SIG-M5 treated with dmso at 0.1 percent for 504 hours (cell line): Measurements from ENCODE around the gene TPI1.

Experiments
- DNase-seq: peaks from one replicate; lab custom pipeline; 2025; ENCODE audit not compliant: unreplicated experiment; lab: John Stamatoyannopoulos, UW

Gene TPI1

GRCh38 chr12:6828781-6829535 lies 38.4 kb upstream of the TPI1 start:
- no peak for DNase-seq

DNA sequence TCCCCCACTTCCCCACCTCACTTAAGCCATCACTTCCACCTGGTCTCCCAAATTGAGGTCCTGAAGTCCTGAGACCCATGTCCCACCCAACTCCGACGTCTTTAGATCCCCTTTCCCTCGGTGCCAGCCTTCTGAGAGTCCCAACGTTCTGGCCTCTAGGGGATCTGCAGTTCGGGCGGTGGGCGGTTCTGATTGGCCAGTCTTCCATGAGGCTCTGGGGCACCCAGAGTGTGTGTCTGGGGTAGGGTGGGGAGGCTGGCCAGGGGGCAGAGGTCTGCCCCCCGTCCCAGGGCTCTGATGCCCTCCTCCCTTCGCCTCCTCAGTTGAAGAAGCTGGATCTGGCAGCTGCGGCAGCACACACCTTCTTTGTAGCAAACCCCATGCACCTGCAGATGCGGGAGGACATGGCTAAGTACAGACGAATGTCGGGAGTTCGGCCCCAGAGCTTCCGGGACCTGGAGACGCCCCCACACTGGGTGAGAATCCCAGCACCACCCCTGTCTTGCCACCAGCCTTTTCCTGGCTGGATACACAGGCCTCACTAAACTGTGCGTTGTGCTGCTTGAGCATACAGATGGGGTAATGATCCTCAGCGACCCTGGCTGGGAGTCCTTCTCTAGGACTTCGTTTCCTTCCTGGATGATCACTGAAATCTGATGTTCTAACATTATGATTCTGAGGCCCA lies 37.7 kb upstream of the TPI1 start:
- no peak for DNase-seq

- no peak for DNase-seq
These were observed 36.9 kb upstream of the TPI1 start for GRCh38 chr12:6830286-6830890.

DNA sequence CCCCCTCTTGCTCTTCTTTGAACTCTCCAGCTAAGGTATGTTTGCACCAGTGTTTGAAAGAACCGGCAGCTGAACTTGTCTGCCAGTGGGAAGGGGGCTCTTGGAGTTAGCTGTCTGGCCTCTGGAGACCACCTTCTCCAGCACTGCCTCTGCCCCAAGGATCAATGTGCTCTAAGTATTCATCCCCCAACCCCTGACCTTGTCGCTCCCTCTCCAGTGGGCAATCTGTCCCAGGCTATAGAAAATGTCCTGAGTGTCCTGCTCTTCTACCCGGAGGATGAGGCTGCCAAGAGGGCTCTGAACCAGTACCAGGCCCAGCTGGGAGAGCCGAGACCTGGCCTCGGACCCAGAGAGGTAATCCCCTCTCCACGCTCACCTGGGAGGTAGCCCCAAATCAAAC lies 36.3 kb upstream of the TPI1 start:
- no peak for DNase-seq

GRCh38 chr12:6831450-6831995 lies 35.8 kb upstream of the TPI1 start:
- no peak for DNase-seq

GRCh38 chr12:6832125-6832524 lies 35.2 kb upstream of the TPI1 start:
- DNase-seq = no peak

GRCh38 chr12:6833189-6833890 lies 34.0 kb upstream of the TPI1 start:
- no peak for DNase-seq

- no peak for DNase-seq
These were observed 33.1 kb upstream of the TPI1 start for GRCh38 chr12:6834254-6834653.

- DNase-seq = no peak
These were observed 32.5 kb upstream of the TPI1 start for GRCh38 chr12:6834873-6835272.

GRCh38 chr12:6836851-6837250 lies 30.5 kb upstream of the TPI1 start:
- DNase-seq = no peak

DNA sequence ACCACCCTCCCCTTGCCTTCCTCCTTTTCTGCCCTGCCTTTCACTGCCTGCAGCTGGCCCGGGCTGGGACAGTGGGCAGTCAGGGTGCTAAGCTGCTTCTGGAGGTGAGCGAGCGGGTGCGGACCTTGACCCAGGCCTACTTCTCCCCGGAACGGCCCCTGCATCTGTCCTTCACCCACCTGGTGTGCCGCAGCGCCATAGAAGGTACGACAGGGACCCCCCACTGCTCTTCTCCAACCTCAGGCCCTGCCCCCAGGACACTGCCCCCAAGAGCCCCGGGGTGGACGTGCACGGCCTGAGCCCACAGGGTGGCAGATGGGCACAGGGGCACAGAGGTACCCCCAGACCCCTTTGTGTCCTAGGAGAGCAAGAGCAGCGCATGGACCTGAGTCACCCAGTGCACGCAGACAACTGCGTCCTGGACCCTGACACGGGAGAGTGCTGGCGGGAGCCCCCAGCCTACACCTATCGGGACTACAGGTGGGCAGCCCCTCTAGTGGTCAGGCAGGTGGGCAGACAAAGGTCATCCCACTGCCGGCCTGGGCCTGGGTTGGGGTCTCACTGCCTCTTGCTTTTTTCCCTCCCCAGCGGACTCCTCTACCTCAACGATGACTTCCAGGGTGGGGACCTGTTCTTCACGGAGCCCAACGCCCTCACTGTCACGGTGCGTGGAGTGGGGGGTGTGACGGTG lies 29.8 kb upstream of the TPI1 start:
- no peak for DNase-seq

GRCh38 chr12:6838854-6839253 lies 28.5 kb upstream of the TPI1 start:
- DNase-seq = no peak

DNA sequence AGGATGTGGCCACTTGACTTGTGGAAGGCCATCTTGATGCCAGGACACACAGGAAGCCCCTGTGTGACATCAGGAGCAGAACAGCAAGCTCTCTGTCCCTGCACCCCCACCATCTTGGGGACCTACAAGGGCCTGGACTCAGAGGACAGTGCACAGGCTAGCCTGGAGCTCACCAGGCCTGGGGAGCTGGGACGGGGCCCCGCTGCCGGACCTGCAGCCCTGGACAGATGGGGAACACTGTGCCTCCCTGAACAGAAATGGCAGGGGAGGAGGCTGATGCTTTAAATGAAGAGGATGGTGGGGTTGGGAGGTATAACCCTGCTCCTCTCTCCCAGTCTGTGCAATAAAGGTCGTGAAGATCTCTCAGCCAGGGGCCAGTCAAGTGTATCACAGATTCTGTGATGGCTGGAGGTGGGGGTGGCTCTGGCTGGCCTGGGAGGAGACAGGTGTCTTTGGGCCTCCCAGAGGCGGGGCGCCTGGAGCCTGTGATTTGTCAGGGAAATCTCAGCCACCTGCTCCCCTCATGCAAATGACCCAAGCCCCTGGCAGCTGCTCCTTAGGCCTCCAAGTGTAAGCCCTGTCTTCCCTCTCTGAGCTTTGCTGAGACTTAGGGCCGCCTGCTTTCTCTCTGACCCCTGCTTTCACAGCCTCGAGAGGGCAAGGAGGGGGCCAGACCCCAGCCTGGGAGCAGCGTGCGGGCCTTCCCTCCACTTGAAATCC lies 27.7 kb upstream of the TPI1 start:
- no peak for DNase-seq

GRCh38 chr12:6840330-6840729 lies 27.0 kb upstream of the TPI1 start:
- DNase-seq = no peak

DNA sequence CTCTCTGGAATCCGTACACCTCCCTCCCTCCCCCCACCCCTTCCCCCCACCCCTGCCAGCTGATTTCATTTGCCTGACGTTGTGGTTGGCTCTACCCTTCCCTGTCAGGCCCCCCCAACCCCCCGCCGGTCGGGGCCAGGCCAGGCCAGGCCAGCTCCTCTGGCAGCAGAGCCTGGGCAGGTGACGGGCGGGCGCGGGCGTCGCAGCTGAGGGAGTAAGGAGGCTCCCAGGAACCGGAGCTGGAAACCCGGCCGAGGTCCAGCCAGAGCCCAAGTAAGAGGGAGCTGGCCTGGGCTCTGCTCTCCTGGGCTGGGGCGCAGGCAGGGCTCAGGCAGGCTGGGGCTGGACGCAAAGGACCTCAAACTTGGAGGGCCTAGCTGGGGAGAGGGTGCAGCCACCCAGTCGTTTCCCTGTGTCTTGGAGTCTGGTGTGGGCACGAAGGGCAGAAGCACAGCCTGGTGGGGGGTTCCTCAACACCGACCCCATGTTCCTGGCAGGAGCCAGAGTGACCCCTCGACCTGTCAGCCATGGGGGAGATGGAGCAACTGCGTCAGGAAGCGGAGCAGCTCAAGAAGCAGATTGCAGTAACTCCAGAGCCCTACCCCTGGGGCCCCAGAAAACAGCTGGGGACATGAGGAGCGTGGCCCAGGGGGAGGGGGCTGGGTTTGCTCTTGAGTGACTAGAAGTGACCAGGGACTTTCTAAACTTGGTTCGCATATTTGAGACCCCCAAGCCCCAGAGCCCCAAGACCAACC lies 26.4 kb upstream of the TPI1 start, which contains the start of gene GNB3:
Gene GNB3, plus strand, starts transcription at position 165 of the 755 bp plus-strand sequence. Its CDS starts 363 bp downstream, at position 528.
- DNase-seq = no peak

DNA sequence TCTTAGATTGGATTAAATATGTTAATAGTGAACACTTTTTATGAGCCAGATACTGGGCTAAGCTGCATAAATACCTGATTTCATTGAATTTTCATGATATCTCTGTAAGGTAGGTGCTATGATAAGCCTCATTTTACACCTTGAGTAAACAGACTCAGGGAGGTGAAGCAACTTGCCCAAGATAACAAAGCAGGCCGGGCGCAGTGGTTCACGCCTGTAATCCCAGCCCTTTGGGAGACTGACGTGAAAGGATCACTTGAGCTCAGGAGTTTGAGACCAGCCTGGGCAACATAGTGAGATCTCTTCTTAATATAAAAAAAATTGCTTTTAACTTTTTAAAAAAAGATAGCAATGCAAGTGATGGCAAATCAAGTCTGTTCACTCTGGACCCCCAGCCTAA lies 25.3 kb upstream of the TPI1 start:
- no peak for DNase-seq

GRCh38 chr12:6843118-6843902 lies 24.0 kb upstream of the TPI1 start:
- DNase-seq = peak; percentile 40

- no peak for DNase-seq
These were observed 21.9 kb upstream of the TPI1 start for GRCh38 chr12:6845395-6845794.
